WTC11 (cell line): ENCODE measurements around the gene SYNDIG1. TPM values are rescaled to one million over a fixed set of nuclear protein-coding genes. Genes with fewer than 3 reads are reported as not detected.

ENCODE experiments used
- ATAC-seq: fragments of 200-7000 bp; cut with Tn5 transposase; 2 replicates; pipeline ENCODE4 v1.10.0; 2021; ENCODE audit warnings: mild to moderate bottlenecking, moderate library complexity
- CTCF ChIA-PET: fragments of 300-600 bp; sonication (Branson Sonifier 250); formaldehyde crosslinking; loops from one replicate; lab custom pipeline; 2021; ENCODE audit warnings: antibody characterized with exemption; lab: Charles Lee
- POLR2A ChIA-PET: fragments of 350-600 bp; sonication (Branson Sonifier 250); formaldehyde crosslinking; loops from one replicate; lab custom pipeline; 2021; ENCODE audit warnings: antibody characterized with exemption; lab: Charles Lee
- DNase-seq: peaks from one replicate; pipeline ENCODE4 v3.0.0; 2021; ENCODE audit warnings: low spot score
- H3K27ac Mint-ChIP-seq: 2 replicates; pipeline ENCODE4 v1.8.0; 2021; ENCODE audit warnings: mixed read lengths
- H3K27me3 Mint-ChIP-seq: 2 replicates; pipeline ENCODE4 v1.8.0; 2021; ENCODE audit warnings: low read depth, mild to moderate bottlenecking, moderate library complexity, mixed read lengths
- H3K36me3 Mint-ChIP-seq: 2 replicates; pipeline ENCODE4 v1.8.0; 2021; ENCODE audit warnings: mixed read lengths
- H3K4me1 Mint-ChIP-seq: 2 replicates; pipeline ENCODE4 v1.8.0; 2022; ENCODE audit warnings: mixed read lengths
- H3K4me3 Mint-ChIP-seq: 2 replicates; pipeline ENCODE4 v1.8.0; 2021; ENCODE audit warnings: mild to moderate bottlenecking, moderate library complexity, mixed read lengths
- H3K9me3 Mint-ChIP-seq: 2 replicates; pipeline ENCODE4 v1.8.0; 2021; ENCODE audit warnings: mixed read lengths
- ATF3 ChIP-seq: sonication (generic); formaldehyde crosslinking; conservative IDR thresholded peaks from 2 replicates; pipeline ENCODE4 v1.8.1; 2022; ENCODE audit warnings: mild to moderate bottlenecking, missing genetic modification reagents
- CREB1 ChIP-seq: sonication (generic); formaldehyde crosslinking; IDR thresholded peaks from 2 replicates; pipeline ENCODE4 v1.8.0; 2023; ENCODE audit warnings: mild to moderate bottlenecking, missing genetic modification reagents
- ESRRA ChIP-seq: sonication (generic); formaldehyde crosslinking; IDR thresholded peaks from 2 replicates; pipeline ENCODE4 v1.8.1; 2022; ENCODE audit warnings: mild to moderate bottlenecking, missing genetic modification reagents, borderline replicate concordance
- ETV6 ChIP-seq: sonication (generic); formaldehyde crosslinking; IDR thresholded peaks from 2 replicates; pipeline ENCODE4 v1.8.1; 2022; ENCODE audit warnings: mild to moderate bottlenecking, missing genetic modification reagents
- GRHL2 ChIP-seq: fragments of 250-450 bp; sonication (Bioruptor Pico); IDR thresholded peaks from 2 replicates; pipeline ENCODE4 v1.8.0; 2022; ENCODE audit warnings: mild to moderate bottlenecking, moderate library complexity; ENCODE audit not compliant: insufficient replicate concordance, severe bottlenecking
- IRF1 ChIP-seq: sonication (generic); formaldehyde crosslinking; IDR thresholded peaks from 2 replicates; pipeline ENCODE4 v1.8.0; 2023; ENCODE audit warnings: missing genetic modification reagents
- NR2C2 ChIP-seq: sonication (generic); formaldehyde crosslinking; IDR thresholded peaks from 2 replicates; pipeline ENCODE4 v1.8.0; 2022; ENCODE audit warnings: mild to moderate bottlenecking, missing genetic modification reagents
- NR3C1 ChIP-seq: sonication (generic); formaldehyde crosslinking; conservative IDR thresholded peaks from 2 replicates; pipeline ENCODE4 v1.8.1; 2023; ENCODE audit warnings: low read depth, mild to moderate bottlenecking, missing genetic modification reagents
- PREB ChIP-seq: sonication (generic); formaldehyde crosslinking; IDR thresholded peaks from 2 replicates; pipeline ENCODE4 v1.8.1; 2022; ENCODE audit warnings: mild to moderate bottlenecking, missing genetic modification reagents, moderate library complexity, borderline replicate concordance
- SMAD4 ChIP-seq: sonication (generic); formaldehyde crosslinking; IDR thresholded peaks from 2 replicates; pipeline ENCODE4 v1.8.0; 2022; ENCODE audit warnings: mild to moderate bottlenecking, missing genetic modification reagents
- SOX15 ChIP-seq: fragments of 250-450 bp; sonication (Bioruptor Pico); IDR thresholded peaks from 2 replicates; pipeline ENCODE4 v1.9.0; 2021; ENCODE audit warnings: mild to moderate bottlenecking
- TCF7 ChIP-seq: sonication (generic); formaldehyde crosslinking; IDR thresholded peaks from 2 replicates; pipeline ENCODE4 v1.8.0; 2022; ENCODE audit warnings: mild to moderate bottlenecking, low read depth, missing genetic modification reagents, moderate library complexity
- USF2 ChIP-seq: sonication (generic); formaldehyde crosslinking; IDR thresholded peaks from 2 replicates; pipeline ENCODE4 v1.8.1; 2023; ENCODE audit warnings: mild to moderate bottlenecking, missing genetic modification reagents, moderate library complexity
- ZMAT4 ChIP-seq: fragments of 250-450 bp; sonication (Bioruptor Pico); IDR thresholded peaks from 2 replicates; pipeline ENCODE4 v1.9.0; 2021; ENCODE audit warnings: mild to moderate bottlenecking
- ZNF512 ChIP-seq: sonication (generic); formaldehyde crosslinking; IDR thresholded peaks from 2 replicates; pipeline ENCODE4 v1.8.1; 2022; ENCODE audit warnings: missing genetic modification reagents, borderline replicate concordance
- total RNA-seq: library from RNA; stranded (reverse); gene quantifications from 3 replicates; pipeline ENCODE4 v1.2.3, GENCODE V29; 2021
- TF ChIP-seq, protein P1 (sequence below): sonication (generic); formaldehyde crosslinking; IDR thresholded peaks from 2 replicates; pipeline ENCODE4 v1.8.1; 2023; ENCODE audit warnings: mild to moderate bottlenecking, missing genetic modification reagents, borderline replicate concordance
- TF ChIP-seq, protein P2 (sequence below): sonication (generic); formaldehyde crosslinking; IDR thresholded peaks from 2 replicates; pipeline ENCODE4 v1.8.0; 2022; ENCODE audit warnings: missing genetic modification reagents
- TF ChIP-seq, protein P3 (sequence below): sonication (generic); formaldehyde crosslinking; IDR thresholded peaks from 2 replicates; pipeline ENCODE4 v1.8.1; 2023; ENCODE audit warnings: mild to moderate bottlenecking, missing genetic modification reagents, moderate library complexity

SYNDIG1 gene
- total RNA-seq, 1 experiment from 2014 or later = 6.4 TPM

GRCh38 chr20:24560571-24561491, 91.4 kb downstream of the SYNDIG1 start:
- Mint-ChIP-seq H3K36me3 (peaks cover 56% of the 10 kb centered on the region), H3K4me1 (peaks cover 14% of the 10 kb centered on the region), H3K9me3 (peaks cover 59% of the 10 kb centered on the region), H3K4me3 (no peak overlapping the region)
- ATAC-seq = no peak
- CTCF ChIA-PET = no interaction called here
- POLR2A ChIA-PET = interaction anchor here (0.7 kb wide), 1 partner anchor 14 kb away, joined by 5 read pairs; no protein-coding TSS in a partner anchor
- DNase-seq = no peak
- no peak for TF ChIP-seq SOX15 (CRISPR knock-in tag)
- TF ChIP-seq ZNF512 (CRISPR knock-in tag) = no peak
- TF ChIP-seq USF2 (CRISPR knock-in tag) = no peak
- no peak for TF ChIP-seq GRHL2
- TF ChIP-seq CREB1 (CRISPR knock-in tag) = no peak
- no peak for TF ChIP-seq NR3C1
- TF ChIP-seq, protein P1, sequence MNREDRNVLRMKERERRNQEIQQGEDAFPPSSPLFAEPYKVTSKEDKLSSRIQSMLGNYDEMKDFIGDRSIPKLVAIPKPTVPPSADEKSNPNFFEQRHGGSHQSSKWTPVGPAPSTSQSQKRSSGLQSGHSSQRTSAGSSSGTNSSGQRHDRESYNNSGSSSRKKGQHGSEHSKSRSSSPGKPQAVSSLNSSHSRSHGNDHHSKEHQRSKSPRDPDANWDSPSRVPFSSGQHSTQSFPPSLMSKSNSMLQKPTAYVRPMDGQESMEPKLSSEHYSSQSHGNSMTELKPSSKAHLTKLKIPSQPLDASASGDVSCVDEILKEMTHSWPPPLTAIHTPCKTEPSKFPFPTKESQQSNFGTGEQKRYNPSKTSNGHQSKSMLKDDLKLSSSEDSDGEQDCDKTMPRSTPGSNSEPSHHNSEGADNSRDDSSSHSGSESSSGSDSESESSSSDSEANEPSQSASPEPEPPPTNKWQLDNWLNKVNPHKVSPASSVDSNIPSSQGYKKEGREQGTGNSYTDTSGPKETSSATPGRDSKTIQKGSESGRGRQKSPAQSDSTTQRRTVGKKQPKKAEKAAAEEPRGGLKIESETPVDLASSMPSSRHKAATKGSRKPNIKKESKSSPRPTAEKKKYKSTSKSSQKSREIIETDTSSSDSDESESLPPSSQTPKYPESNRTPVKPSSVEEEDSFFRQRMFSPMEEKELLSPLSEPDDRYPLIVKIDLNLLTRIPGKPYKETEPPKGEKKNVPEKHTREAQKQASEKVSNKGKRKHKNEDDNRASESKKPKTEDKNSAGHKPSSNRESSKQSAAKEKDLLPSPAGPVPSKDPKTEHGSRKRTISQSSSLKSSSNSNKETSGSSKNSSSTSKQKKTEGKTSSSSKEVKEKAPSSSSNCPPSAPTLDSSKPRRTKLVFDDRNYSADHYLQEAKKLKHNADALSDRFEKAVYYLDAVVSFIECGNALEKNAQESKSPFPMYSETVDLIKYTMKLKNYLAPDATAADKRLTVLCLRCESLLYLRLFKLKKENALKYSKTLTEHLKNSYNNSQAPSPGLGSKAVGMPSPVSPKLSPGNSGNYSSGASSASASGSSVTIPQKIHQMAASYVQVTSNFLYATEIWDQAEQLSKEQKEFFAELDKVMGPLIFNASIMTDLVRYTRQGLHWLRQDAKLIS (CRISPR knock-in tag) = no peak
- no peak for TF ChIP-seq PREB
- no peak for TF ChIP-seq ESRRA (CRISPR knock-in tag)
- no peak for TF ChIP-seq SMAD4
- TF ChIP-seq ETV6 (CRISPR knock-in tag) = no peak
- TF ChIP-seq, all 79 proteins: peak for 0
- Mint-ChIP-seq H3K27ac (no peak overlapping the region), H3K27me3 (peaks cover 4% of the 10 kb centered on the region; the same call in 1 of the 2 replicates)

DNA sequence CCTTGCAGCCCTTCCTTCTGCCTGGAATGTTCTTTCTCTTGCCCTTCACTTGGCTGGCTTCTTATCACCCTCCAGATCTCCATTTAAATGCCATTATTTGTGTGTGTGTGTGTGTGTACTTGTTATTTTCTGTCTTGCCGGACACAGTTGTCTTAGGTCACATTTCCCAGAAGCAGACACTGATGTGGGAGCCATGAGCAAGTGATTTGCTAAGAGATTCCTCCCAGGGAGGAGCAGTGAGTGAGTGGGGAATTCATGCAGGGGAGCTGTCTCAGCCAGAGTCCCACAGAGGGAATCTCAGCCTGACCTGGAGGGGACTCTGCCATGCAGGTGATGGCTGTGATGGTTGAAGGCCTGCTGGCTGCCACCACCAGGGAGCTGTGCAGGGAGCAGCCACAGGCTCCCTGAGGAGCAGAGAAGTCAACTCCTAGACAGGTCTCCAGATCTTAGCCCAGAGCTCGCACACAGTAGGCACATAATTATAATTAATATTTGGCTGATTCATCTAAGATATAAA, 96.5 kb downstream of the SYNDIG1 start:
- DNase-seq = no peak
- no peak overlapping the region for H3K27ac Mint-ChIP-seq
- ATAC-seq = no peak
- peaks cover 30% of the 10 kb centered on the region for H3K9me3 Mint-ChIP-seq
- H3K27me3 Mint-ChIP-seq = no peaks in the 10 kb centered on the region
- no peak overlapping the region for H3K4me3 Mint-ChIP-seq
- peaks cover 14% of the 10 kb centered on the region for H3K4me1 Mint-ChIP-seq
- H3K36me3 Mint-ChIP-seq = peaks cover 28% of the 10 kb centered on the region
- ChIA-PET CTCF (no interaction called here), POLR2A (no interaction called here)
- TF ChIP-seq IRF1 (no peak), CREB1 (CRISPR knock-in tag) (no peak), NR2C2 (CRISPR knock-in tag) (no peak), ATF3 (no peak), ZMAT4 (no peak), GRHL2 (no peak), TCF7 (CRISPR knock-in tag) (no peak)
- TF ChIP-seq, protein P2, sequence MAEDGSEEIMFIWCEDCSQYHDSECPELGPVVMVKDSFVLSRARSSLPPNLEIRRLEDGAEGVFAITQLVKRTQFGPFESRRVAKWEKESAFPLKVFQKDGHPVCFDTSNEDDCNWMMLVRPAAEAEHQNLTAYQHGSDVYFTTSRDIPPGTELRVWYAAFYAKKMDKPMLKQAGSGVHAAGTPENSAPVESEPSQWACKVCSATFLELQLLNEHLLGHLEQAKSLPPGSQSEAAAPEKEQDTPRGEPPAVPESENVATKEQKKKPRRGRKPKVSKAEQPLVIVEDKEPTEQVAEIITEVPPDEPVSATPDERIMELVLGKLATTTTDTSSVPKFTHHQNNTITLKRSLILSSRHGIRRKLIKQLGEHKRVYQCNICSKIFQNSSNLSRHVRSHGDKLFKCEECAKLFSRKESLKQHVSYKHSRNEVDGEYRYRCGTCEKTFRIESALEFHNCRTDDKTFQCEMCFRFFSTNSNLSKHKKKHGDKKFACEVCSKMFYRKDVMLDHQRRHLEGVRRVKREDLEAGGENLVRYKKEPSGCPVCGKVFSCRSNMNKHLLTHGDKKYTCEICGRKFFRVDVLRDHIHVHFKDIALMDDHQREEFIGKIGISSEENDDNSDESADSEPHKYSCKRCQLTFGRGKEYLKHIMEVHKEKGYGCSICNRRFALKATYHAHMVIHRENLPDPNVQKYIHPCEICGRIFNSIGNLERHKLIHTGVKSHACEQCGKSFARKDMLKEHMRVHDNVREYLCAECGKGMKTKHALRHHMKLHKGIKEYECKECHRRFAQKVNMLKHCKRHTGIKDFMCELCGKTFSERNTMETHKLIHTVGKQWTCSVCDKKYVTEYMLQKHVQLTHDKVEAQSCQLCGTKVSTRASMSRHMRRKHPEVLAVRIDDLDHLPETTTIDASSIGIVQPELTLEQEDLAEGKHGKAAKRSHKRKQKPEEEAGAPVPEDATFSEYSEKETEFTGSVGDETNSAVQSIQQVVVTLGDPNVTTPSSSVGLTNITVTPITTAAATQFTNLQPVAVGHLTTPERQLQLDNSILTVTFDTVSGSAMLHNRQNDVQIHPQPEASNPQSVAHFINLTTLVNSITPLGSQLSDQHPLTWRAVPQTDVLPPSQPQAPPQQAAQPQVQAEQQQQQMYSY = no peak
- TF ChIP-seq, protein P3, sequence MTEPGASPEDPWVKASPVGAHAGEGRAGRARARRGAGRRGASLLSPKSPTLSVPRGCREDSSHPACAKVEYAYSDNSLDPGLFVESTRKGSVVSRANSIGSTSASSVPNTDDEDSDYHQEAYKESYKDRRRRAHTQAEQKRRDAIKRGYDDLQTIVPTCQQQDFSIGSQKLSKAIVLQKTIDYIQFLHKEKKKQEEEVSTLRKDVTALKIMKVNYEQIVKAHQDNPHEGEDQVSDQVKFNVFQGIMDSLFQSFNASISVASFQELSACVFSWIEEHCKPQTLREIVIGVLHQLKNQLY (CRISPR knock-in tag) = no peak
